Measurements from ENCODE around the gene SLC6A17.

- TF ChIP-seq EZH2 (IDR thresholded peaks at IDR 0.05; ENCODE audit: borderline replicate concordance, low read length) (no peak), CTCF (conservative IDR thresholded peaks at IDR 0.05 in 1 of 2, IDR thresholded peaks at IDR 0.05 in 1 of 2; ENCODE audit: extremely low read depth in 1 of 2, insufficient read depth in 1 of 2, low read depth in 1 of 2, low read length in 2 of 2) (no peak)
Observed at GRCh38 chr1:110136911-110137310, 13.4 kb upstream of the SLC6A17 start.
